Karpas-422 (cell line): ENCODE measurements around the gene FXYD3. TPM values are rescaled to one million over a fixed set of nuclear protein-coding genes. Genes with fewer than 3 reads are reported as not detected.

Experiments
- DNase-seq: peaks from one replicate; pipeline ENCODE4 v3.0.0-alpha.2; 2015
- H2AFZ ChIP-seq: fragments of 200-600 bp; sonication (generic); 2 replicates; pipeline ENCODE4 v1.6.1; 2014; ENCODE audit warnings: antibody characterized with exemption, low read length, mixed read lengths
- H3K27ac ChIP-seq: fragments of 200-600 bp; sonication (generic); 2 replicates; pipeline ENCODE4 v1.5.1; 2014; ENCODE audit warnings: mild to moderate bottlenecking, low read length, moderate library complexity
- H3K27me3 ChIP-seq: fragments of 200-600 bp; sonication (generic); 2 replicates; pipeline ENCODE4 v1.6.1; 2014; ENCODE audit warnings: low read length, mixed read lengths
- H3K36me3 ChIP-seq: fragments of 200-600 bp; sonication (generic); 2 replicates; pipeline ENCODE4 v1.6.1; 2014; ENCODE audit warnings: low read length, mixed read lengths; ENCODE audit not compliant: insufficient read depth
- H3K4me1 ChIP-seq: fragments of 200-600 bp; sonication (generic); 2 replicates; pipeline ENCODE4 v1.6.1; 2014; ENCODE audit warnings: mild to moderate bottlenecking, low read length, mixed read lengths
- H3K4me2 ChIP-seq: fragments of 200-600 bp; sonication (generic); 2 replicates; pipeline ENCODE4 v1.6.1; 2014; ENCODE audit warnings: low read length, low read depth, mild to moderate bottlenecking; ENCODE audit not compliant: poor library complexity, severe bottlenecking
- H3K4me3 ChIP-seq: fragments of 200-600 bp; sonication (generic); 2 replicates; pipeline ENCODE4 v1.5.1; 2014; ENCODE audit warnings: mild to moderate bottlenecking, antibody characterized with exemption, low read length, mixed read lengths
- H3K79me2 ChIP-seq: fragments of 200-600 bp; sonication (generic); 2 replicates; pipeline ENCODE4 v1.6.1; 2014; ENCODE audit warnings: mild to moderate bottlenecking, low read length, mixed read lengths
- H3K9ac ChIP-seq: fragments of 200-600 bp; sonication (generic); 2 replicates; pipeline ENCODE4 v1.6.0; 2014; ENCODE audit warnings: low read length
- H3K9me2 ChIP-seq: fragments of 200-600 bp; sonication (generic), shearing (Covaris generic); replicated peaks from 2 replicates; pipeline ENCODE4 v1.6.0; 2014; ENCODE audit warnings: mild to moderate bottlenecking, low read length, moderate library complexity; ENCODE audit not compliant: insufficient read depth
- H3K9me3 ChIP-seq: fragments of 300-700, 200-600 bp; sonication (generic); 2 replicates; pipeline ENCODE4 v1.6.1; 2014; ENCODE audit warnings: low read length, mixed read lengths
- H4K20me1 ChIP-seq: fragments of 200-600 bp; sonication (generic); 2 replicates; pipeline ENCODE4 v1.6.1; 2014; ENCODE audit warnings: mild to moderate bottlenecking, antibody characterized with exemption, low read length, low read depth; ENCODE audit not compliant: insufficient read depth
- total RNA-seq: library from RNA; depleted of rRNA; stranded (reverse); fragments of >200 nt; shearing (Covaris generic); gene quantifications from 2 replicates; pipeline ENCODE4 v1.2.3, GENCODE V29; 2014; ENCODE audit warnings: low replicate concordance

The FXYD3 gene
- total RNA-seq, 1 experiment from 2014 or later: not detected

DNA sequence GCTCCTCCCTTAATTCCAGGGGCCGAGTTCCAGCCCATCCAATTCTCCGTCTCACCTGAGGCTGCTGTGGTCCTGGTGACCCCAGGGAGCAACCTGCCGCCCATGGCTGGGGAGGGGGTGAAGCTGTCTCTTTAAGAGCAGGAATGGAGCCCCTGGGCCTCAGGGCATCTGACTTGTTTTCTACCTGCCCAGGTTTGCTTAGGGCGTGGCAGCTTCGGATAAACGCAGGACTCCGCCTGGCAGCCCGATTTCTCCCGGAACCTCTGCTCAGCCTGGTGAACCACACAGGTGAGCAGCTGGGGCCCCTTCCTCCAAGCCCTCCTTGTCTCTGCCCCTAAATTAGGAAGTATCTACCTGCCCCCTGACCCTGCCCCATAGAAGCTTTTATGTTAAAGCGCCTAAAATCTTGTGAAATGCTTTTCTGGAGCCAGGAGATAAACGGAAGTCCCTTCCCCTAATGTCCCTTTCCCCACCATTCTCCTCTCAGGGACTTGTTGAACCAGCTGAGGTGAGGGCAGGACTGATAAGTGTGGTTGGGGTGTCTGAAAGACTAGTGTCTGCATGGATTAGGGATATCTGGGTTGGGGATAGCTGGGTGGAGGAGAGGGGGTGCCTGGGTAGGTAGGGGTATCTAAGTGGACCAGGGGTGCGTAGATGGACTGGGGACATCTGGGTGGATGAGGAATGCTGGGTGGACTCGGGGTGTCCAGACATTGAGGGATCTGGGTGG, 614 bp downstream of the FXYD3 start:
- Histone ChIP-seq H3K4me2 (no peak overlapping the region), H3K9ac (no peak overlapping the region), H4K20me1 (no peaks in the 10 kb centered on the region)

DNA sequence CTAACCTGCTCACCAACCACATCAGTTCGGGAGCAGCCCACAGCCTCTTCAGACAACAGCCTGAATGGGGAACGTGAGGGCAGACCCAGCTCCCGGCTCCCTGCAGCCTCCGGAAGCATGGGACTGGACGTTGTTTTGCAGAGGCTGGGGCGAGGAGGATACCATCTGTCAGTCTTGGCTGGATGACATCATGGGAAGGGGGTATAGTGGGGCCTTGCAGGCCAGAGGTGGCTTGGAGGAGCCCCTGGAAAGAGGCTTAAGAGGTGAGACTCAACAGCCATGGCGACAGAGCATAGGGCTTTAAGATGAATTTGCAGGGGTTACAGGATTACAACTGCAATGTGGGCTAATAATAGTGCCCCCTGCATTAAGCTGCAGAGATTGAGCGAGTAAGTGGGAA, 1.5 kb downstream of the FXYD3 start:
- no peak overlapping the region for H3K4me2 ChIP-seq

More for the DNA sequence above, 614 bp downstream of the FXYD3 start:
- H3K4me3 ChIP-seq: no peak overlapping the region
- 0 out of 2 replicates have a peak, but pooled peaks cover 3% of the 10 kb centered on the region for H3K4me1 ChIP-seq
- no peaks in the 10 kb centered on the region for H3K27me3 ChIP-seq
- H3K36me3 ChIP-seq: no peaks in the 10 kb centered on the region
- no peak overlapping the region for H3K27ac ChIP-seq
- H3K9me2 ChIP-seq: no peaks in the 10 kb centered on the region
- H3K79me2 ChIP-seq: no peaks in the 10 kb centered on the region
- H3K9me3 ChIP-seq: no peaks in the 10 kb centered on the region
- no peak for DNase-seq
- H2AFZ ChIP-seq: no peak overlapping the region

DNA sequence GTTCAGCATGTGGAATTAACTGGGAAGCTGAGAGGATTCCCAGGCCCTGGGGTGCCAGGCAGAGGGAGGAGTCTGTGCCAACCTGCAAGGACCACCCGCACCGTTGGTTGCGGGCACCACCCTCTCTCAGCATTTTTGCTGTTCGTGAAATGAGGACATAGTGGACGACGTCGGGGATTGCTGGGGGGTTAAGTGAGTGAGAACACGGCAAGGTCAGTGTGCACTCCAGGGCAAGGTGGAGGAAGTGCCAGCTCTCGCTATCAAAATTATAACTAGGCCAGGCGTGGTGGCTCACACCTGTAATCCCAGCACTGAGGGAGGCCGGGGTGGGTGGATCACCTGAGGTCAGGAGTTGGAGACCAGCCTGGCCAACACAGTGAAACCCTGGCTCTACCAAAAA, 2.2 kb downstream of the FXYD3 start:
- Histone ChIP-seq H3K27me3 (no peaks in the 10 kb centered on the region), H3K9ac (no peak overlapping the region), H3K9me3 (no peaks in the 10 kb centered on the region), H3K9me2 (no peaks in the 10 kb centered on the region), H2AFZ (no peak overlapping the region), H3K4me1 (0 out of 2 replicates have a peak, but pooled peaks cover 3% of the 10 kb centered on the region), H3K4me3 (no peak overlapping the region), H3K36me3 (no peaks in the 10 kb centered on the region), H3K4me2 (no peak overlapping the region), H3K27ac (no peak overlapping the region), H4K20me1 (no peaks in the 10 kb centered on the region), H3K79me2 (no peaks in the 10 kb centered on the region)
- no peak for DNase-seq

More for the DNA sequence above, 1.5 kb downstream of the FXYD3 start:
- DNase-seq: no peak
- no peaks in the 10 kb centered on the region for H3K79me2 ChIP-seq
- no peaks in the 10 kb centered on the region for H3K27me3 ChIP-seq
- H3K36me3 ChIP-seq: no peaks in the 10 kb centered on the region
- H4K20me1 ChIP-seq: no peaks in the 10 kb centered on the region
- 0 out of 2 replicates have a peak, but pooled peaks cover 3% of the 10 kb centered on the region for H3K4me1 ChIP-seq
- no peak overlapping the region for H2AFZ ChIP-seq
- no peaks in the 10 kb centered on the region for H3K9me2 ChIP-seq
- H3K27ac ChIP-seq: no peak overlapping the region
- no peak overlapping the region for H3K9ac ChIP-seq
- no peak overlapping the region for H3K4me3 ChIP-seq
- no peaks in the 10 kb centered on the region for H3K9me3 ChIP-seq

DNA sequence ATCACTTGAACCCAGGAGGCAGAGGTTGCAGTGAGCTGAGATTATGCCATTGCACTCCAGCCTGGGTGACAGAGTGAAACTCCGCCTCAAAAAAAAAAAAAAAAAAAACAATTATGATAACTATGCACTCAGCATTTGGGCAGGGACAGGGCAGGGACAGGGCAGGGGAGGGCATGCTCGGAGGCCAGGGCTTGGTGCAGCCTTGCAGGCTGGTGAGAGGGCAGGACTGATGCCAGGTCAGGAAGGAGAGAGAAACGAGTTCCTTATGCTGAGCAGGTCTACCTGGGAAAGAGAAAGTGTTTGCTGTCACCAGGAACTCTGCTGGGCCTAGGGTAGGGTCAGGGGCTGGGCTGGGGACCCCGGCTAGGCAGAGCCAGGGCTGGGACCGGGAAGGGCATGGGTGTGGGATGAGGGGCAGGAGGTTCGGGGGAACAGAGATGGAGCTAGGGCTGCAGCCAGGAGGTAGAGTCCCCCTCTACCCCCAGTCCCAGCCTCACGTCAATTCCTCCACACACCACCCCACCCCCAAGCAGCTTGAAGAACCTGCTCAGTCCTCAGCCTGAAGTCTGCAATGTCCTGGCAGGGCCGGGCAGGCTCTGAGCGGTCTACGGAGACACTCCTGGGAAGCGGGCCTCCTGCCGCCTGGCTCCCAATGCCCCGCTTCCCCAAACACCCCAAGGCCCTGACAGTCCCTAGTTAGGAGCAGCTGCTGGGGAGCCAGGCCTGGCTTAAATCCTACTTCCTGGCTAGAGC, 2.8 kb downstream of the FXYD3 start:
- H3K4me2 ChIP-seq: no peak overlapping the region
- no peaks in the 10 kb centered on the region for H3K9me3 ChIP-seq
- no peaks in the 10 kb centered on the region for H3K79me2 ChIP-seq
- H3K9me2 ChIP-seq: no peaks in the 10 kb centered on the region
- no peak for DNase-seq
- no peaks in the 10 kb centered on the region for H3K27me3 ChIP-seq
- H3K36me3 ChIP-seq: no peaks in the 10 kb centered on the region
- no peaks in the 10 kb centered on the region for H4K20me1 ChIP-seq
- H3K4me1 ChIP-seq: 0 out of 2 replicates have a peak, but pooled peaks cover 3% of the 10 kb centered on the region
- H3K27ac ChIP-seq: no peak overlapping the region
- no peak overlapping the region for H2AFZ ChIP-seq
- no peak overlapping the region for H3K9ac ChIP-seq
- H3K4me3 ChIP-seq: no peak overlapping the region

DNA sequence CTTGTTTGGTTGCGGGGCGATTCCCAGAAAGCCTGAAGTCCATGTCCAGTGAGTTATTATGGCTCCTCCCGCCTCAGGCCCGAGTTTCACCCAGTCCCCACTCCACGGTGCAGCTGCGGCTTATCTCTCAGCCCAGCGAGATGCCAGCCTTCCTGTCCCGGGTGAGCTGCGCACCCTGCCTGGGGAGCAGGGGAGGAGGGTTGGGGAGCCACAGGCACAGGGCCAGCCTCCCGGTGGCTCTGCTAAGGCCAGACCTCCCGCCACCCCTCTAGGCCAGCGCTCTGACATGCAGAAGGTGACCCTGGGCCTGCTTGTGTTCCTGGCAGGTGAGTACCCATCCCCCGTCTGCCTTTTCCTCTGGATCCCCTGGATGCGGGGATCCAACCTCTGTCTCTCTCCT, 3.5 kb downstream of the FXYD3 start:
- no peaks in the 10 kb centered on the region for H4K20me1 ChIP-seq
- H3K4me1 ChIP-seq: peaks cover 5% of the 10 kb centered on the region
- no peak for DNase-seq
- no peak overlapping the region for H3K9ac ChIP-seq
- H3K79me2 ChIP-seq: no peaks in the 10 kb centered on the region
- no peak overlapping the region for H3K27ac ChIP-seq
- H3K4me2 ChIP-seq: no peak overlapping the region
- H3K9me3 ChIP-seq: no peaks in the 10 kb centered on the region
- H2AFZ ChIP-seq: no peak overlapping the region
- H3K4me3 ChIP-seq: no peak overlapping the region
- H3K9me2 ChIP-seq: no peaks in the 10 kb centered on the region
- no peaks in the 10 kb centered on the region for H3K27me3 ChIP-seq
- H3K36me3 ChIP-seq: no peaks in the 10 kb centered on the region

DNA sequence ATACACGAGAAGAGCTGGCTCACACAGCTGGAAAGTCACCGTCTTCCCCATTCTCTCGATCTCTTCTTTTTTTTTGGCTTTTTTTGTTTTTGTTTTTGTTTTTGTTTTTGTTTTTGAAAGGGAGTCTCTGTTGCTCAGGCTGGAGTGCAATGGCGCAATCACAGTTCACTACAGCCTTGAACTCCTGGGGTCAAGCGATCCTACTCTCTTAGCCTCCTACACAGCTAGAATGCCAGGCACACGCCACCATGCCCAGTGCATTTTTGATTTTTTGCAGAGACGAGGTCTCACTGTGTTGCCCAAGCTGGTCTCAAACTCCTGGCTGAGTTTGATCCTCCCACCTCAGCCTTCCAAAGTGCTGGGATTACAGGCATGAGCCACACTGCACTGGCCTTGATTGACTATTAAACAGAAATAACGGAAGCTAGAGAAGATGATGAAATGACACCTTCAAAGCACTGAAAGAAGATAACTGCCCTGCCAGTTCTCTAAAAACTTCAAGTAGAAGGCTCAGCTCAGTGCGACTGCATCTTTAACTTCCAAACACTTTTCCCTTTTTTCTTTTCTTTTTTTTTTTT, 4.0 kb downstream of the FXYD3 start:
- Histone ChIP-seq H3K79me2 (no peaks in the 10 kb centered on the region), H3K27me3 (no peaks in the 10 kb centered on the region), H3K4me2 (no peak overlapping the region), H3K4me1 (peaks cover 8% of the 10 kb centered on the region), H3K27ac (no peak overlapping the region), H3K9me2 (no peaks in the 10 kb centered on the region), H3K9me3 (no peaks in the 10 kb centered on the region), H3K4me3 (no peak overlapping the region), H3K36me3 (no peaks in the 10 kb centered on the region), H3K9ac (no peak overlapping the region), H4K20me1 (no peaks in the 10 kb centered on the region), H2AFZ (no peak overlapping the region)
- DNase-seq: no peak

DNA sequence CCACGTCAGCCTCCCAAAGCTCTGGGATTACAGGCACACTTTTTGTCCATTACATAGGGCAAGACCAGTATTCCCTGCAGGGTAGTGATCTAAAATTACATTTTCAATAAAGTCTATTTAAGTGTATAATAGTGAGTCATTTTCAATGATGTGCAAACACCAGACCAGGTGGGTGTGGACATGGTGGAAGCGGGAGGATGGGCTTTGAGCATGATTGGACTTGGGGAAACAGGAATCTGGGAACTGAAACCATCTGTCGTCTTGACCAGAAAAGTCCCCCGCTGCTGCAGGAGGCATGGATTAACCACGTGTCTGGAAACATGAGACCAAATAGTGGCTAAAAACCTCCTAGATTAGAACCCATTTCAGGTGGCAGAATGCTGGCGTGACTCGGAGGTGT, 4.9 kb downstream of the FXYD3 start:
- H3K4me2 ChIP-seq: no peak overlapping the region
- H3K9me2 ChIP-seq: no peaks in the 10 kb centered on the region
- H3K4me1 ChIP-seq: peaks cover 10% of the 10 kb centered on the region
- no peaks in the 10 kb centered on the region for H3K27me3 ChIP-seq
- no peak overlapping the region for H3K27ac ChIP-seq
- no peaks in the 10 kb centered on the region for H3K79me2 ChIP-seq
- H3K4me3 ChIP-seq: no peak overlapping the region
- no peaks in the 10 kb centered on the region for H3K36me3 ChIP-seq
- H3K9me3 ChIP-seq: no peaks in the 10 kb centered on the region
- H4K20me1 ChIP-seq: no peaks in the 10 kb centered on the region
- H2AFZ ChIP-seq: no peak overlapping the region
- no peak overlapping the region for H3K9ac ChIP-seq
- DNase-seq: no peak

DNA sequence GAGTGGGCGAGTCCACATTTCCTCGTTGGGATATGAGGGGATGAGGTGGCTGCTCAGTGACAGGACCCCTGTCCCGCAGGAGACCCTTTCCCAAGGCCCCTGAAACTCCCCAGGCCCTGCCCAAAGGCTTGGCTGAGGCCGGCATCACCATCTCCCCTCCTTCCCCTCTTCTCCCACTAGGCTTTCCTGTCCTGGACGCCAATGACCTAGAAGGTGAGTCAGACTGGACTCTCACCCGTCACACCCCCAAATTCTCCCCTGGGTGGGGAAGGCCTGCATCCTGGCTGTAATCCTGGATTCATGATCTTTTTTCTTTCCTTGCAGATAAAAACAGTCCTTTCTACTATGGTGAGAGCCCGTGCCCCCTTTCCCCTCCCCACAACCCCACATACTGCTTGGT, 5.3 kb downstream of the FXYD3 start:
- Histone ChIP-seq H2AFZ (no peak overlapping the region), H3K36me3 (no peaks in the 10 kb centered on the region), H4K20me1 (no peaks in the 10 kb centered on the region), H3K9me2 (no peaks in the 10 kb centered on the region), H3K79me2 (no peaks in the 10 kb centered on the region), H3K9me3 (no peaks in the 10 kb centered on the region), H3K4me3 (no peak overlapping the region), H3K27ac (no peak overlapping the region), H3K9ac (no peak overlapping the region), H3K4me2 (no peak overlapping the region), H3K4me1 (peaks cover 10% of the 10 kb centered on the region), H3K27me3 (no peaks in the 10 kb centered on the region)
- no peak for DNase-seq
